ENCODE results near the gene SWT1.
"Not testable (repeated sequence)": the region's sequence is repeated elsewhere in the genome, so short reads cannot be mapped to it uniquely, and the experiment has no call there.

Gene SWT1

GRCh38 chr1:185319139-185319475, 162.1 kb downstream of the SWT1 start:
- no peak for DNase-seq (ENCODE audit: low read depth)

GRCh38 chr1:185321104-185321503, 164.1 kb downstream of the SWT1 start:
- not testable (repeated sequence) for DNase-seq (ENCODE audit: low read depth)

- not testable (repeated sequence) for DNase-seq (ENCODE audit: low read depth)
Observed at GRCh38 chr1:185321653-185322221, 164.8 kb downstream of the SWT1 start.

GRCh38 chr1:185322636-185323035, 165.7 kb downstream of the SWT1 start:
- no peak for DNase-seq (ENCODE audit: low read depth)

GRCh38 chr1:185324118-185324517, 167.2 kb downstream of the SWT1 start:
- DNase-seq (ENCODE audit: low read depth): no peak

GRCh38 chr1:185325413-185325812, 168.4 kb downstream of the SWT1 start:
- DNase-seq (ENCODE audit: low read depth): no peak

- no peak for DNase-seq (ENCODE audit: low read depth)
Observed at GRCh38 chr1:185328255-185328654, 171.3 kb downstream of the SWT1 start.

- no peak for DNase-seq (ENCODE audit: low read depth)
Observed at GRCh38 chr1:185334182-185334581, 177.2 kb downstream of the SWT1 start.

- no peak for DNase-seq (ENCODE audit: low read depth)
Observed at GRCh38 chr1:185337246-185337645, 180.3 kb downstream of the SWT1 start.

GRCh38 chr1:185338719-185339622, 182.0 kb downstream of the SWT1 start:
- DNase-seq (ENCODE audit: low read depth): no peak

GRCh38 chr1:185341196-185341781, 184.3 kb downstream of the SWT1 start:
- DNase-seq (ENCODE audit: low read depth): no peak
